ENCODE results near the gene SYT6.

Gene SYT6

GRCh38 chr1:114117654-114118053 lies 36.0 kb downstream of the SYT6 start:
- DNase-seq (ENCODE audit: low read depth), result no peak

- DNase-seq (ENCODE audit: low read depth), result no peak
Observed at GRCh38 chr1:114116086-114116485, 37.6 kb downstream of the SYT6 start.

- no peak for DNase-seq (ENCODE audit: low read depth)
Observed at GRCh38 chr1:114114185-114115094, 39.2 kb downstream of the SYT6 start.

- no peak for DNase-seq (ENCODE audit: low read depth)
Observed at GRCh38 chr1:114113411-114114184, 40.1 kb downstream of the SYT6 start.

GRCh38 chr1:114112775-114113174 lies 40.9 kb downstream of the SYT6 start:
- DNase-seq (ENCODE audit: low read depth), result no peak

- no peak for DNase-seq (ENCODE audit: low read depth)
Observed at GRCh38 chr1:114111731-114112641, 41.7 kb downstream of the SYT6 start.

GRCh38 chr1:114109981-114110380 lies 43.7 kb downstream of the SYT6 start:
- DNase-seq (ENCODE audit: low read depth), result no peak

GRCh38 chr1:114108751-114109255 lies 44.9 kb downstream of the SYT6 start:
- DNase-seq (ENCODE audit: low read depth), result no peak

- DNase-seq (ENCODE audit: low read depth), result no peak
Observed at GRCh38 chr1:114107474-114108435, 45.9 kb downstream of the SYT6 start.

GRCh38 chr1:114105421-114105979 lies 48.2 kb downstream of the SYT6 start:
- DNase-seq (ENCODE audit: low read depth), result no peak

- DNase-seq (ENCODE audit: low read depth), result no peak
Observed at GRCh38 chr1:114104949-114105348, 48.7 kb downstream of the SYT6 start.

- no peak for DNase-seq (ENCODE audit: low read depth)
Observed at GRCh38 chr1:114103992-114104391, 49.7 kb downstream of the SYT6 start.

- DNase-seq (ENCODE audit: low read depth), result no peak
Observed at GRCh38 chr1:114102136-114102535, 51.5 kb downstream of the SYT6 start.

- no peak for DNase-seq (ENCODE audit: low read depth)
Observed at GRCh38 chr1:114100148-114100547, 53.5 kb downstream of the SYT6 start.

GRCh38 chr1:114099268-114099667 lies 54.4 kb downstream of the SYT6 start:
- no peak for DNase-seq (ENCODE audit: low read depth)

GRCh38 chr1:114097109-114097508 lies 56.6 kb downstream of the SYT6 start:
- DNase-seq (ENCODE audit: low read depth), result no peak

GRCh38 chr1:114094675-114095074 lies 59.0 kb downstream of the SYT6 start:
- DNase-seq (ENCODE audit: low read depth), result no peak

- no peak for DNase-seq (ENCODE audit: low read depth)
Observed at GRCh38 chr1:114094363-114094634, 59.4 kb downstream of the SYT6 start.

GRCh38 chr1:114093624-114094362 lies 59.9 kb downstream of the SYT6 start:
- no peak for DNase-seq (ENCODE audit: low read depth)

Measured in stimulated activated CD8-positive, alpha-beta memory T cell treated with anti-CD3 and anti-CD28 coated beads, Interleukin-7, amount 100 ng/mL, for 24 hours (primary cell).